K562 (cell line): ENCODE results near the gene GLI1. TPM values are rescaled to one million over a fixed set of nuclear protein-coding genes. Genes with fewer than 3 reads are reported as not detected.
A peak's percentile ranks its signal among the peaks of the same experiment; 100 is the strongest.

ENCODE experiments used
- HDAC1 ChIP-seq, 2 experiments: fragments of 450-650 bp; IDR thresholded peaks; 2 replicates each; pipeline ENCODE4 v1.6.1; 2016 to 2017; ENCODE audit warnings: inconsistent platforms in 1 of 2, mild to moderate bottlenecking in 1 of 2, moderate library complexity in 1 of 2
- HNRNPUL1 ChIP-seq: fragments of 200-400 bp; formaldehyde crosslinking; IDR thresholded peaks from 2 replicates; pipeline ENCODE4 v1.6.1; 2017; ENCODE audit warnings: low read length
- IRF2 ChIP-seq: sonication (generic); formaldehyde crosslinking; IDR thresholded peaks from 2 replicates; pipeline ENCODE4 v1.8.1; 2022; ENCODE audit warnings: mild to moderate bottlenecking, missing genetic modification reagents
- MED1 ChIP-seq: sonication (generic); formaldehyde crosslinking; IDR thresholded peaks from 2 replicates; pipeline ENCODE4 v1.8.1; 2023; ENCODE audit warnings: missing genetic modification reagents, borderline replicate concordance
- NFXL1 ChIP-seq: fragments of 450-650 bp; formaldehyde crosslinking; IDR thresholded peaks from 2 replicates; pipeline ENCODE4 v1.4.0; 2021; ENCODE audit warnings: mild to moderate bottlenecking
- PHF8 ChIP-seq: fragments of 200-600 bp; sonication (generic); IDR thresholded peaks from 2 replicates; pipeline ENCODE4 v1.6.1; 2012; ENCODE audit warnings: mixed run types, mild to moderate bottlenecking, inconsistent platforms, low read length, moderate library complexity, borderline replicate concordance
- POLR2AphosphoS5 ChIP-seq: IDR thresholded peaks from 2 replicates; pipeline ENCODE4 v1.6.1; 2011; ENCODE audit warnings: mild to moderate bottlenecking, low read depth, low read length, moderate library complexity; ENCODE audit not compliant: control insufficient read depth, insufficient read depth
- POLR2G ChIP-seq: fragments of 200-400 bp; formaldehyde crosslinking; IDR thresholded peaks from 2 replicates; pipeline ENCODE4 v1.6.1; 2017; ENCODE audit warnings: low read depth, mild to moderate bottlenecking, antibody characterized with exemption, low read length, moderate library complexity
- PRPF4 ChIP-seq: fragments of 200-400 bp; formaldehyde crosslinking; IDR thresholded peaks from one replicate; pipeline ENCODE4 v1.6.1; 2017; ENCODE audit warnings: low read length, low read depth, mild to moderate bottlenecking; ENCODE audit not compliant: insufficient read depth, poor library complexity, severe bottlenecking
- RFX7 ChIP-seq: fragments of 250-450 bp; sonication (Bioruptor Pico); IDR thresholded peaks from 2 replicates; pipeline ENCODE4 v1.5.1; 2021; ENCODE audit warnings: mild to moderate bottlenecking
- TAF1 ChIP-seq: IDR thresholded peaks from 2 replicates; pipeline ENCODE4 v1.6.1; 2011; ENCODE audit warnings: mild to moderate bottlenecking, low read length, moderate library complexity; ENCODE audit not compliant: insufficient read depth, control insufficient read depth, severe bottlenecking; ENCODE audit errors: extremely low read depth
- ZNF551 ChIP-seq: fragments of 250-450 bp; sonication (Bioruptor Pico); IDR thresholded peaks from 2 replicates; pipeline ENCODE4 v1.5.0; 2021; ENCODE audit warnings: mild to moderate bottlenecking, moderate library complexity
- ZNF764 ChIP-seq: fragments of 250-450 bp; sonication (Bioruptor Pico); IDR thresholded peaks from 2 replicates; pipeline ENCODE4 v1.4.0; 2020; ENCODE audit warnings: low read depth, mild to moderate bottlenecking, moderate library complexity
- polyA plus RNA-seq, 8 experiments: library from polyadenylated mRNA; depleted of rRNA in 4 of 8; stranded (reverse) in 5 of 8; unstranded in 3 of 8; fragments of >200 nt; fragmentation: Nextera tagmentation in 2 of 8; fragmentation: Illumina TruSeq in 1 of 8; extraction: Ambion mirVana in 2 of 8; extraction: Trizol in 1 of 8; gene quantifications; 2 replicates each; pipeline versions ENCODE4 v1.2.1 to v1.2.3, GENCODE V29; 2011 to 2014; ENCODE audit warnings: inconsistent platforms in 1 of 8, missing spikeins in 1 of 8
- total RNA-seq, 7 experiments: library from RNA; depleted of rRNA in 6 of 7; stranded (reverse); fragments of >200 nt in 6 of 7; fragmentation: Illumina TruSeq in 2 of 7; extraction: Trizol in 2 of 7; gene quantifications; 2 replicates each; pipeline versions ENCODE4 v1.2.1 to v1.2.3, GENCODE V29; 2011 to 2021; ENCODE audit warnings: low replicate concordance in 1 of 7
- TF ChIP-seq, protein P1 (sequence below), 2 experiments: fragments of 450-650 bp in 1 of 2; sonication (generic) in 1 of 2; formaldehyde crosslinking in 1 of 2; IDR thresholded peaks; 2 replicates each; pipeline versions ENCODE4 v1.7.1 to v1.9.0; 2016 to 2022; ENCODE audit warnings: inconsistent platforms in 1 of 2, mild to moderate bottlenecking in 1 of 2, missing genetic modification reagents in 1 of 2
- TF ChIP-seq, protein P2 (sequence below): fragments of 450-650 bp; formaldehyde crosslinking; IDR thresholded peaks from 2 replicates; pipeline ENCODE4 v1.4.0; 2022; ENCODE audit warnings: missing genetic modification characterization

The GLI1 gene
- total and polyA plus RNA-seq, 9 of the 15 experiments (the other 6 are each of a cell fraction or from before 2014, with no cell fraction given) = 0.24 to 3.7 (median 0.61) TPM

DNA sequence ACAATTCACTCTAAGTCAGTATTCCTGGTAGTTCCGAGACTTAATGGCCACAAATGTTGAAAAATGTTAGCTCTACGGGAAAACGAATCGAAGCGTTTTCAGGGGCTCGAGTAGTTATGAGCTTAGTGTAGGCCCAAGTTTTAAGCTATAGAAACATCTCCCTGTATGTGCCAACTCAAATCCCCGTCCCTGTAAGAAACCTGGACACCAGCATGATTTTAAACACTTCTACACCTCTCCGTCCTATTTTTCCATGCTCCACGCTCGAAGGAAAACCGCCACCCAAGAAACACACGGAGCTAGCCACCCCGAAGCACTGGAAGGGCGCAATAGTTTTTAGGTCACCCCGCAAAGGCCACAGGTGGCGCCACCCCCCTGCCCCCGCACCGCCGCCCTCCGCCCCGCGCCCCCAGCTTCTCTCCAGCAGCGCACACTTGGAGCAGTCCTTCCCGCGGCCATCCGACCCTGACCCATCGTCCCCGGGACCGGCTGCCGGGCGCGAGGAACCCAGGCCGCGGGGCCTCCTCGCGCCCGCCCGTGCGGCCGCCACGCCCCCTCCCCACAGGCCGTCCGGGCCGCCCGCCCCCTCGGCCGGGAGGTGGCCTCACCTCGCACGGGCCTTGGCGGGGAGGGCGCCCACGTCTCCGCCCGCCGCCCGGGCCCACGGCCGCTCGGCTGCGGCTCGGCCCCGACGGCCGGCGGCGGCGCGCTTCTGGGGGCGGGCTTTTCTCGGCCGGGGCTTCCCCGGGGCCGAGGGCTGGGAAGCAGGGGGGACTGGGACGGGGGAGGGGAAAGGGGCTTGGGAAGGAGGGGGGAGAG, 29.3 kb upstream of the GLI1 start (continued):
- TF ChIP-seq, protein P1, sequence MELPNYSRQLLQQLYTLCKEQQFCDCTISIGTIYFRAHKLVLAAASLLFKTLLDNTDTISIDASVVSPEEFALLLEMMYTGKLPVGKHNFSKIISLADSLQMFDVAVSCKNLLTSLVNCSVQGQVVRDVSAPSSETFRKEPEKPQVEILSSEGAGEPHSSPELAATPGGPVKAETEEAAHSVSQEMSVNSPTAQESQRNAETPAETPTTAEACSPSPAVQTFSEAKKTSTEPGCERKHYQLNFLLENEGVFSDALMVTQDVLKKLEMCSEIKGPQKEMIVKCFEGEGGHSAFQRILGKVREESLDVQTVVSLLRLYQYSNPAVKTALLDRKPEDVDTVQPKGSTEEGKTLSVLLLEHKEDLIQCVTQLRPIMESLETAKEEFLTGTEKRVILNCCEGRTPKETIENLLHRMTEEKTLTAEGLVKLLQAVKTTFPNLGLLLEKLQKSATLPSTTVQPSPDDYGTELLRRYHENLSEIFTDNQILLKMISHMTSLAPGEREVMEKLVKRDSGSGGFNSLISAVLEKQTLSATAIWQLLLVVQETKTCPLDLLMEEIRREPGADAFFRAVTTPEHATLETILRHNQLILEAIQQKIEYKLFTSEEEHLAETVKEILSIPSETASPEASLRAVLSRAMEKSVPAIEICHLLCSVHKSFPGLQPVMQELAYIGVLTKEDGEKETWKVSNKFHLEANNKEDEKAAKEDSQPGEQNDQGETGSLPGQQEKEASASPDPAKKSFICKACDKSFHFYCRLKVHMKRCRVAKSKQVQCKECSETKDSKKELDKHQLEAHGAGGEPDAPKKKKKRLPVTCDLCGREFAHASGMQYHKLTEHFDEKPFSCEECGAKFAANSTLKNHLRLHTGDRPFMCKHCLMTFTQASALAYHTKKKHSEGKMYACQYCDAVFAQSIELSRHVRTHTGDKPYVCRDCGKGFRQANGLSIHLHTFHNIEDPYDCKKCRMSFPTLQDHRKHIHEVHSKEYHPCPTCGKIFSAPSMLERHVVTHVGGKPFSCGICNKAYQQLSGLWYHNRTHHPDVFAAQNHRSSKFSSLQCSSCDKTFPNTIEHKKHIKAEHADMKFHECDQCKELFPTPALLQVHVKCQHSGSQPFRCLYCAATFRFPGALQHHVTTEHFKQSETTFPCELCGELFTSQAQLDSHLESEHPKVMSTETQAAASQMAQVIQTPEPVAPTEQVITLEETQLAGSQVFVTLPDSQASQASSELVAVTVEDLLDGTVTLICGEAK (IDR thresholded peaks at IDR 0.05) = peak; percentile 67
- TF ChIP-seq, protein P1 (CRISPR knock-in tag; IDR thresholded peaks at IDR 0.05) = no peak
- TF ChIP-seq TAF1 (peak; percentile 57), POLR2G (0 out of 2 replicates have a peak, but pooled peaks have one; percentile 79), HNRNPUL1 (no peak), RFX7 (CRISPR knock-in tag) (no peak), ZNF551 (no peak), POLR2AphosphoS5 (peak; percentile 63; the same call in 1 of the 2 replicates), PHF8 (peak; percentile 58; the same call in 1 of the 2 replicates), IRF2 (CRISPR knock-in tag) (no peak), MED1 (CRISPR knock-in tag) (no peak), HDAC1 (IDR thresholded peaks at IDR 0.05) (no peak), NFXL1 (CRISPR knock-in tag) (no peak), PRPF4 (no peak), ZNF764 (CRISPR knock-in tag) (no peak)
- TF ChIP-seq, protein P2, sequence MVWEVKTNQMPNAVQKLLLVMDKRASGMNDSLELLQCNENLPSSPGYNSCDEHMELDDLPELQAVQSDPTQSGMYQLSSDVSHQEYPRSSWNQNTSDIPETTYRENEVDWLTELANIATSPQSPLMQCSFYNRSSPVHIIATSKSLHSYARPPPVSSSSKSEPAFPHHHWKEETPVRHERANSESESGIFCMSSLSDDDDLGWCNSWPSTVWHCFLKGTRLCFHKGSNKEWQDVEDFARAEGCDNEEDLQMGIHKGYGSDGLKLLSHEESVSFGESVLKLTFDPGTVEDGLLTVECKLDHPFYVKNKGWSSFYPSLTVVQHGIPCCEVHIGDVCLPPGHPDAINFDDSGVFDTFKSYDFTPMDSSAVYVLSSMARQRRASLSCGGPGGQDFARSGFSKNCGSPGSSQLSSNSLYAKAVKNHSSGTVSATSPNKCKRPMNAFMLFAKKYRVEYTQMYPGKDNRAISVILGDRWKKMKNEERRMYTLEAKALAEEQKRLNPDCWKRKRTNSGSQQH (CRISPR knock-in tag) = no peak
